ENCODE measurements around the gene MSL1.

The MSL1 gene

DNA sequence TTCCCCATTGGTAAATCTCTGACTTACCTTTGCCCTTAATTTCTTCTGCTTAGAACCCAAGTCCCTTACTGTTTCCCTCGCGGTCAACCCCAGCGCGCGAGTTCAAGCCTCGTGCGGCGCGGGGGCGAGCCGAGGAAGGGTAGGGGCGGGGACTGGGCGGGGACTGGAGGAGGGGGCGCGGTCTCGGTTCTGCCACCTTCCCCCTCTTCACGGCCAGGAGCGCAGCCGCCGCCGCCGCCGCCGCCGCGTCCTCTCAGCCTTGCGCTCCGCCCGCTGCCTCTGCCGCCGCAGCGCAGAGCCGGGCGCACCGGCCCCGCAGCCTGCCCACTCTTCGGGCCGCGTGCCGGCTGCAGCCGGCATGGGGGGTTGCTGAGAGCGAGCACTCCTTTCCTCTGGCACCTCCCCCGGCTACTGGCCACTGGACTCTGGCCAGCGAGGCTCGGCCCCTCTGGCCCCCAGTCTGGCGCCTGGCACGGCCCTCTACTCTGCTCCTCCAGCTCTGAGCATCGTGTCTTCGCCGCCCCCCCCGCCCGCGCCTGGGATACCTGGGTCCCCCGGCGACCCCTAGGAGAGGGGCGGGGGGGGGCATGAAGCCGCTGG, 55.6 kb downstream of the MSL1 start, which contains the start of gene RAPGEFL1:
TSS of gene RAPGEFL1 (plus strand) at position 196 of the 600 bp plus-strand sequence. CDS start at position 588, 392 bp downstream.
- peak; percentile 69 for DNase-seq

DNA sequence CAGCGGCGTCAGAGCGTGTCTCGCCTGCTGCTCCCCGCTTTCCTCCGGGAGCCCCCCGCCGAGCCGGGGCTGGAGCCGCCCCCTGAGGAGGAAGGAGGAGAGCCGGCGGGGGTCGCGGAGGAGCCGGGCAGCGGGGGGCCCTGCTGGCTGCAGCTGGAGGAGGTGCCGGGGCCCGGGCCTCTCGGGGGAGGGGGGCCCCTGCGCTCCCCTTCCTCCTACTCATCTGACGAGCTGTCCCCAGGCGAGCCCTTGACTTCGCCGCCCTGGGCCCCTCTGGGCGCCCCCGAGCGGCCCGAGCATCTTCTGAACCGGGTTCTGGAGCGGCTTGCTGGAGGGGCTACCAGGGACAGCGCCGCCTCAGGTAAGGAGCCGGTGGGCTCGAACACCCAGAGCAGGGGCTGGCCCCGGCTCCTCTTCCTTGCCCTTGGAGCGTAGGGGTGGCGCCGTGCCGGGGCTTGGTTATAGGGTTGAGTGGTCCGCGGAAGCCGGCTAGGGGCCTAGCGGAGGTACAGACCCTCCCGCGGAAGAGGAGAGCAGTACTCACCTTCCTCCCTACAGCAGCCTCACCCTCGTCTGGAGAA, 56.3 kb downstream of the MSL1 start:
- DNase-seq = no peak

DNA sequence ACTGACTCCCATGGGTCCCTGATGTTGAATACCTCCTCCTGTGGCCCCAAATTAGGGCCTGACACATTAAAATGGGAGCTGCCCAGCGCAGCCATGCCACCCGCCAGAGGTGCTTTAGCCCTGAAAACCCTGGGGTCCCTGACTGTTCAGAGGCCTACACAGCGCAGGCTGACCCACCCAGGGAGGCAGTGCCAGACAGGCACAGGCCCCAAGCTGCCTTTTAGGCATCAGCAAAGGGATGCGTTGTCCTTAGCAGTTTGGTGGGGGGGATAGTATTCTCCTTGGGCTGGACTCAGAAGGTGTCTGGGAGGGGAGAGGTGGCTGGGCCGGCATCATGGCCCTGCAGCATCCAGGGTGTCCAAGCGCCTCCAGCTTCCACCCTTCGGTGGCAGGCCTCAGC, 56.9 kb downstream of the MSL1 start:
- no peak for DNase-seq

DNA sequence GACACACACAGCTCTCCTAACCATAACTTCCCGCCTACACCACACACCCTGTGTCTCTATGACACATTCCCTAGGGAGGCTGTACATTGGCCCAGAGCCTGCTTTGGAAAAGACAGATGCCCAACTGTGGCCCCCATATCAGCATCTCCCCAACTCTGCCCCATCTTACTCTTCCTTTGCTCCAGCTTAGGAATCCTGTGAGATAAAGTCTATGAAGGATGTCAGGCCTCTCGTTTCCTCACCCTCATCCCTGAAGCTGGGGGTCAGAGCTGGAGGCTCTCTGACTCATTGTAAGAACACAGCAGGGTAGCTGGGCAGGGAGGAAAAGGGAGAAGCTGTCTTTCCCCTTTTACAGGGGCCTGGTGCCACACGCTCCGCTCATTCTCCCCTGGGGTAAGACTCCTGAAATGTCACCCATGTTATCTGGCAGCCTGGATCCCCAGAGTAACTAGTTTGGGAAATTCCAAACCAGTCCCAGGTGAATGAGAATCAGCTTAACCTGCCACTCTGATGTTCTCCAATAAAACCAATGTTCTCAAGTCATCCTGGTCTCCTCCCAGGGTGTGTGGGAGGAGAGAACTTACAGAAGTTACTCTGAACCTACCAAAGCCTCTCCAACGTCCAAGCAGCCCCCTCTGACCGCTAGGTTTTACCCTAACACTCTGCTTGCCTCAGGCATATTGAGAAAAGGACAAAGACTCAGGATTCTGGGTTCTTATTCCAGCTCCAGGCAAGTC, 58.3 kb downstream of the MSL1 start:
- no peak for DNase-seq

- DNase-seq = no peak
Measured at GRCh38 chr17:40180694-40181093, 58.9 kb downstream of the MSL1 start.

DNA sequence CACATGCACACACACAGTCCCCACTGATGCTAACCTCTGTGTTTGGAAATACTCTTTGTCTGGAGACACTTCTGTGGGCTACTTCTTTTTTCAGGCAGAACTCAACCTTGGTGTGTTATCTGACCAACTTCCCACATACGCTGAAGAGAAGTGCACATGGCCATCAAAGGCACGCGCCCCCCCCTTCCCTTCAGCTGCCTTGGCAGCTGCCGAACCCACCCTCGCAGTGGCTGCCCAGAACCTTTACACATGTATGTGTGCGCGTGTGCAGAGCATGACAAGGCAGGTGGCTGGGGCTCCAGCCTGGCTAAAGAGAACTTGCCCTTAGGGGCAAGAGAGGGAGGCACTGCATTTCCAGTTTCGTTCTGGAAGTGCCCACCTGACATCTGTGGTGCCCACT, 59.4 kb downstream of the MSL1 start:
- no peak for DNase-seq

GRCh38 chr17:40182606-40183005, 60.8 kb downstream of the MSL1 start:
- DNase-seq = no peak

All from hematopoietic multipotent progenitor cell treated with erythropoietin and hydrocortisone succinate and interleukin-3 and kit ligand, for 8 days (in vitro differentiated cells).